HG02623 (cell line): Measurements from ENCODE around the gene ARHGAP15.

Experiments
- ATAC-seq: cut with Tn5 transposase; IDR thresholded peaks from one replicate; pipeline ENCODE4 v1.9.1; 2021; ENCODE audit warnings: moderate library complexity; ENCODE audit not compliant: unreplicated experiment

Gene ARHGAP15

GRCh38 chr2:143259368-143259958 lies 130.2 kb downstream of the ARHGAP15 start:
- ATAC-seq, result peak; percentile 44

- no peak for ATAC-seq
Measured at GRCh38 chr2:143261986-143262385, 132.8 kb downstream of the ARHGAP15 start.

- ATAC-seq, result no peak
Measured at GRCh38 chr2:143262389-143262788, 133.2 kb downstream of the ARHGAP15 start.

GRCh38 chr2:143263066-143263625 lies 133.9 kb downstream of the ARHGAP15 start:
- ATAC-seq, result no peak

- ATAC-seq, result no peak
Measured at GRCh38 chr2:143264851-143265250, 135.6 kb downstream of the ARHGAP15 start.

- ATAC-seq, result no peak
Measured at GRCh38 chr2:143279672-143280071, 150.5 kb downstream of the ARHGAP15 start.

- no peak for ATAC-seq
Measured at GRCh38 chr2:143280097-143280757, 151.0 kb downstream of the ARHGAP15 start.

- ATAC-seq, result no peak
Measured at GRCh38 chr2:143282684-143283083, 153.5 kb downstream of the ARHGAP15 start.

GRCh38 chr2:143284087-143284675 lies 155.0 kb downstream of the ARHGAP15 start:
- ATAC-seq, result no peak

GRCh38 chr2:143289025-143289424 lies 159.8 kb downstream of the ARHGAP15 start:
- ATAC-seq, result no peak

- no peak for ATAC-seq
Measured at GRCh38 chr2:143290221-143290620, 161.0 kb downstream of the ARHGAP15 start.

GRCh38 chr2:143294068-143294467 lies 164.8 kb downstream of the ARHGAP15 start:
- no peak for ATAC-seq

- no peak for ATAC-seq
Measured at GRCh38 chr2:143296089-143296488, 166.9 kb downstream of the ARHGAP15 start.

- ATAC-seq, result no peak
Measured at GRCh38 chr2:143297182-143297581, 168.0 kb downstream of the ARHGAP15 start.

- no peak for ATAC-seq
Measured at GRCh38 chr2:143300536-143300935, 171.3 kb downstream of the ARHGAP15 start.

- no peak for ATAC-seq
Measured at GRCh38 chr2:143311426-143311825, 182.2 kb downstream of the ARHGAP15 start.

GRCh38 chr2:143312441-143312840 lies 183.2 kb downstream of the ARHGAP15 start:
- ATAC-seq, result no peak

- no peak for ATAC-seq
Measured at GRCh38 chr2:143313861-143314260, 184.6 kb downstream of the ARHGAP15 start.

- ATAC-seq, result no peak
Measured at GRCh38 chr2:143321994-143322393, 192.8 kb downstream of the ARHGAP15 start.

- no peak for ATAC-seq
Measured at GRCh38 chr2:143329288-143329687, 200.1 kb downstream of the ARHGAP15 start.

- no peak for ATAC-seq
Measured at GRCh38 chr2:143333168-143333791, 204.1 kb downstream of the ARHGAP15 start.

GRCh38 chr2:143333847-143334246 lies 204.6 kb downstream of the ARHGAP15 start:
- ATAC-seq, result no peak
